ENCODE data around the gene FCRLB. TPM values are rescaled to one million over a fixed set of nuclear protein-coding genes. Genes with fewer than 3 reads are reported as not detected.
A peak's percentile ranks its signal among the peaks of the same experiment; 100 is the strongest.

The FCRLB gene
- total and polyA plus RNA-seq, 9 of the 15 experiments (the other 6 are each of a cell fraction or from before 2014, with no cell fraction given): 0.20 to 4.6 (median 1.3) TPM

DNA sequence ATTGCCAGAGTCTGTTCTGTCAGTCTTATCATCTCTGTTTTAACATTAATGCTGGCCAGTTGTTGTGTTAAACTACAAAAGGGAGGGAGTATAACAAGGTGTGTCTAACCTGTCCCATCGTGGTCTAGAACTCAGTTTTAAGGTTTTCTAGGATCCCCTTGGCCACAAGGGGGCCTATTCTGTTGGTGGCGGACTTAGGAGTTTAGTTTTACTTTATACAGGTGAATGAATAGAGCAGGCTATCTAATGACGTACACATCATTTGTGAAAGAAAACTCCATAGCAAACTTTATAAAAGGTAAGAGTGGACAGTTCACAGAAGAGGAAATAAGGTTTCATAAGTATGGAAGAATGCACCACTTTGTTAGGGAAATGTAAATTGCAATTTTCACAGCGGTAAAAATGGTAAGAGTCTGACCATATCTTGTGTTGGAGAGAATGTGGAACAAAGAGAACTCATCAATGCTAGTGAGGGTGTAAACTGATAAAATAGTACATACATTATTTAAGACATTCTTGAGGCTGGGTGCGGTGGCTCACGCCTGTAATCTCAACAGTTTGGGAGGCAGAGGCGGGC lies 42.3 kb downstream of the FCRLB start:
- no TSS peak for BruUV-seq (replicated peaks)
- Histone ChIP-seq H3K9me1 (ENCODE audit: control insufficient read depth, insufficient read depth, low read length) (no peaks in the 10 kb centered on the region), H3K4me3 (no peak overlapping the region), H3K9me3 (replicated peaks; ENCODE audit: control insufficient read depth, insufficient read depth, low read depth, low read length) (no peaks in the 10 kb centered on the region), H3K27me3 (ENCODE audit: control insufficient read depth in 2 of 2, insufficient read depth in 2 of 2, low read length in 2 of 2) (no peaks in the 10 kb centered on the region), H3K36me3 (ENCODE audit: control insufficient read depth, insufficient read depth, low read length) (peaks cover 8% of the 10 kb centered on the region; the same call in 2 of the 3 replicates), H3K4me2 (ENCODE audit: insufficient read depth, low read length) (peak overlapping the region; percentile 38), H4K20me1 (replicated peaks; ENCODE audit: control insufficient read depth, insufficient read depth, low read length) (no peaks in the 10 kb centered on the region), H3K9ac (ENCODE audit: insufficient read depth in 1 of 2, low read depth in 2 of 2, low read length in 2 of 2) (0 out of 4 replicates have a peak overlapping the region, but pooled peaks of 1 of the 2 experiments have one; percentile 24), H3K4me1 (replicated peaks in 1 of 2; ENCODE audit: control insufficient read depth in 2 of 2, insufficient read depth in 2 of 2, low read length in 2 of 2) (peaks cover 3 to 8% of the 10 kb centered on the region in 2 experiments; a peak in 3 of 5 replicates), H2AFZ (ENCODE audit: low read depth, low read length) (peak overlapping the region; percentile 90), H3K27ac (ENCODE audit: extremely low read depth, low read depth, low read length) (peak overlapping the region; percentile 45; the same call in 1 of the 3 replicates), H3K79me2 (ENCODE audit: control insufficient read depth, insufficient read depth, low read length) (peaks cover 32% of the 10 kb centered on the region)
- WGBS (ENCODE audit: insufficient coverage, low coverage, missing lambda C conversion rate): 60% methylated on average over 7 of the region's 7 CpGs
- intact Hi-C loops (cut with micrococcal nuclease) (loop anchor here (10.0 kb wide), 1 partner anchor 271 kb away; no protein-coding TSS in a partner anchor), in situ Hi-C loops (cut with MboI) (no loop called here)
- ATAC-seq: peak; percentile 69
- CTCF ChIA-PET (ENCODE audit: low intra/inter-chr PET ratio): no interaction called here
- peak; percentile 26 for FAIRE-seq
- POLR2A ChIA-PET: interaction anchor here (1.5 kb wide), 1 partner anchor 14 kb away, joined by 5 read pairs; the partner anchor contains the start of gene DUSP12
- peak; percentile 42 to 71 (median 45) for DNase-seq (ENCODE audit: extremely low read depth in 1 of 4, low spot score in 3 of 4)
- TF ChIP-seq ZFP1 (CRISPR knock-in tag; IDR thresholded peaks at IDR 0.05) (no peak), YY1 (IDR thresholded peaks at IDR 0.05; ENCODE audit: borderline replicate concordance in 1 of 3, control insufficient read depth in 1 of 3, extremely low read depth in 1 of 3, insufficient read depth in 3 of 3, insufficient read length in 1 of 3, insufficient replicate concordance in 2 of 3, low read depth in 1 of 3, low read length in 2 of 3) (no peak), PCBP2 (IDR thresholded peaks at IDR 0.05; ENCODE audit: low read depth, low read length, poor library complexity, severe bottlenecking) (no peak)
- TF ChIP-seq, protein P1, sequence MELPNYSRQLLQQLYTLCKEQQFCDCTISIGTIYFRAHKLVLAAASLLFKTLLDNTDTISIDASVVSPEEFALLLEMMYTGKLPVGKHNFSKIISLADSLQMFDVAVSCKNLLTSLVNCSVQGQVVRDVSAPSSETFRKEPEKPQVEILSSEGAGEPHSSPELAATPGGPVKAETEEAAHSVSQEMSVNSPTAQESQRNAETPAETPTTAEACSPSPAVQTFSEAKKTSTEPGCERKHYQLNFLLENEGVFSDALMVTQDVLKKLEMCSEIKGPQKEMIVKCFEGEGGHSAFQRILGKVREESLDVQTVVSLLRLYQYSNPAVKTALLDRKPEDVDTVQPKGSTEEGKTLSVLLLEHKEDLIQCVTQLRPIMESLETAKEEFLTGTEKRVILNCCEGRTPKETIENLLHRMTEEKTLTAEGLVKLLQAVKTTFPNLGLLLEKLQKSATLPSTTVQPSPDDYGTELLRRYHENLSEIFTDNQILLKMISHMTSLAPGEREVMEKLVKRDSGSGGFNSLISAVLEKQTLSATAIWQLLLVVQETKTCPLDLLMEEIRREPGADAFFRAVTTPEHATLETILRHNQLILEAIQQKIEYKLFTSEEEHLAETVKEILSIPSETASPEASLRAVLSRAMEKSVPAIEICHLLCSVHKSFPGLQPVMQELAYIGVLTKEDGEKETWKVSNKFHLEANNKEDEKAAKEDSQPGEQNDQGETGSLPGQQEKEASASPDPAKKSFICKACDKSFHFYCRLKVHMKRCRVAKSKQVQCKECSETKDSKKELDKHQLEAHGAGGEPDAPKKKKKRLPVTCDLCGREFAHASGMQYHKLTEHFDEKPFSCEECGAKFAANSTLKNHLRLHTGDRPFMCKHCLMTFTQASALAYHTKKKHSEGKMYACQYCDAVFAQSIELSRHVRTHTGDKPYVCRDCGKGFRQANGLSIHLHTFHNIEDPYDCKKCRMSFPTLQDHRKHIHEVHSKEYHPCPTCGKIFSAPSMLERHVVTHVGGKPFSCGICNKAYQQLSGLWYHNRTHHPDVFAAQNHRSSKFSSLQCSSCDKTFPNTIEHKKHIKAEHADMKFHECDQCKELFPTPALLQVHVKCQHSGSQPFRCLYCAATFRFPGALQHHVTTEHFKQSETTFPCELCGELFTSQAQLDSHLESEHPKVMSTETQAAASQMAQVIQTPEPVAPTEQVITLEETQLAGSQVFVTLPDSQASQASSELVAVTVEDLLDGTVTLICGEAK (IDR thresholded peaks at IDR 0.05): peak; percentile 26; the same call in 1 of the 2 replicates
- TF ChIP-seq, protein P1 (CRISPR knock-in tag; IDR thresholded peaks at IDR 0.05): no peak
- TF ChIP-seq, protein P2, sequence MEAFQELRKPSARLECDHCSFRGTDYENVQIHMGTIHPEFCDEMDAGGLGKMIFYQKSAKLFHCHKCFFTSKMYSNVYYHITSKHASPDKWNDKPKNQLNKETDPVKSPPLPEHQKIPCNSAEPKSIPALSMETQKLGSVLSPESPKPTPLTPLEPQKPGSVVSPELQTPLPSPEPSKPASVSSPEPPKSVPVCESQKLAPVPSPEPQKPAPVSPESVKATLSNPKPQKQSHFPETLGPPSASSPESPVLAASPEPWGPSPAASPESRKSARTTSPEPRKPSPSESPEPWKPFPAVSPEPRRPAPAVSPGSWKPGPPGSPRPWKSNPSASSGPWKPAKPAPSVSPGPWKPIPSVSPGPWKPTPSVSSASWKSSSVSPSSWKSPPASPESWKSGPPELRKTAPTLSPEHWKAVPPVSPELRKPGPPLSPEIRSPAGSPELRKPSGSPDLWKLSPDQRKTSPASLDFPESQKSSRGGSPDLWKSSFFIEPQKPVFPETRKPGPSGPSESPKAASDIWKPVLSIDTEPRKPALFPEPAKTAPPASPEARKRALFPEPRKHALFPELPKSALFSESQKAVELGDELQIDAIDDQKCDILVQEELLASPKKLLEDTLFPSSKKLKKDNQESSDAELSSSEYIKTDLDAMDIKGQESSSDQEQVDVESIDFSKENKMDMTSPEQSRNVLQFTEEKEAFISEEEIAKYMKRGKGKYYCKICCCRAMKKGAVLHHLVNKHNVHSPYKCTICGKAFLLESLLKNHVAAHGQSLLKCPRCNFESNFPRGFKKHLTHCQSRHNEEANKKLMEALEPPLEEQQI (IDR thresholded peaks at IDR 0.05): peak; percentile 53; the same call in 1 of the 2 replicates

Measured in K562 (cell line).